Measurements from ENCODE around the gene COL6A2.
"Not testable (repeated sequence)": the region's sequence is repeated elsewhere in the genome, so short reads cannot be mapped to it uniquely, and the experiment has no call there.

Gene COL6A2

DNA sequence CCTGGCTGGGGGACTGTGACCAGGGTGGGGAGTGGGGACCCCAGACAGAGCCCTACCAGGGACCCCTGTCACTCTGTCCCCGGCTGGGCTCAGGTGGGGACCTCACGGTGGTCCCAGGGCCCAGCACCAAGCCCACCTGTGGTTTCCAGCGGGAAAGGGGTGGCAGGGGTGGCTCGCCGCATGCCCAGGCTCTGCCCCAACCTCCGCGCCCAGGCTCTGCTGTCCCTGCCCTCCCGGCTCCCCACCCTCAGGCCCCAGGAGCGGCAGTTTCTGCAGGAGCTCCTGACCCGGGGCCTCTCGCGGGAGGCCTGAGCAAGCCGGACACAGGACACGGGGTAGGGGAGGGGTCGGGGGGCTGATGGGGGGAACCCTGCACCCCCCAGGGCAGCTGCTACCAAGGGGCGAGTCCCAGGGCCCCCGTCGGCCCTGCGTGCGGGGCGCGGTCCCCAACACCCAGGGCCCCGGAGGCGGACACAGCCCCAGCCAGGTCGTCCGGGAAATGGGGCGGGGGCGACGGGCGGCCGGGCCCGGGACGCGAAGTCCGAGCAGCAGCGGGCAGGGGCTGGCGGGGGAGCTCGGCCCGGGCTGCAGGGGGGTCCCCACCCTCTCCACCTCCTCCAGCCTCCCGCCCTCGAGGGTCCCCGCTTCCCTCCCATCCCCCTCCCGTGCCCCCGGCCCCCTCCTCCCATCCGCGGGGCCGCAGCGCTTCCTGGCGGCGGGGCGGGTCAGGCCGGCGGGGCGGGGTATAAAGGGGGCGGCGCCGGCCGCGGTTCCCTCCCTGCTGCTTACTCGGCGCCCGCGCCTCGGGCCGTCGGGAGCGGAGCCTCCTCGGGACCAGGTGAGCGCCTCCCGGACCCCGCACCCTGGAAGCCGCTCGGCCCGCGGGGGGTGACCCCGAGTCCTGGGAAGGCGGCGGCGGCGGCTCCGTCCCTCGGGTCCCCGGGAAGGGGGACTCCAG is at the start of gene COL6A2:
COL6A2 (plus strand) TSS at position 777 of the 958 bp plus-strand sequence.
- peak; percentile 60 for DNase-seq

DNA sequence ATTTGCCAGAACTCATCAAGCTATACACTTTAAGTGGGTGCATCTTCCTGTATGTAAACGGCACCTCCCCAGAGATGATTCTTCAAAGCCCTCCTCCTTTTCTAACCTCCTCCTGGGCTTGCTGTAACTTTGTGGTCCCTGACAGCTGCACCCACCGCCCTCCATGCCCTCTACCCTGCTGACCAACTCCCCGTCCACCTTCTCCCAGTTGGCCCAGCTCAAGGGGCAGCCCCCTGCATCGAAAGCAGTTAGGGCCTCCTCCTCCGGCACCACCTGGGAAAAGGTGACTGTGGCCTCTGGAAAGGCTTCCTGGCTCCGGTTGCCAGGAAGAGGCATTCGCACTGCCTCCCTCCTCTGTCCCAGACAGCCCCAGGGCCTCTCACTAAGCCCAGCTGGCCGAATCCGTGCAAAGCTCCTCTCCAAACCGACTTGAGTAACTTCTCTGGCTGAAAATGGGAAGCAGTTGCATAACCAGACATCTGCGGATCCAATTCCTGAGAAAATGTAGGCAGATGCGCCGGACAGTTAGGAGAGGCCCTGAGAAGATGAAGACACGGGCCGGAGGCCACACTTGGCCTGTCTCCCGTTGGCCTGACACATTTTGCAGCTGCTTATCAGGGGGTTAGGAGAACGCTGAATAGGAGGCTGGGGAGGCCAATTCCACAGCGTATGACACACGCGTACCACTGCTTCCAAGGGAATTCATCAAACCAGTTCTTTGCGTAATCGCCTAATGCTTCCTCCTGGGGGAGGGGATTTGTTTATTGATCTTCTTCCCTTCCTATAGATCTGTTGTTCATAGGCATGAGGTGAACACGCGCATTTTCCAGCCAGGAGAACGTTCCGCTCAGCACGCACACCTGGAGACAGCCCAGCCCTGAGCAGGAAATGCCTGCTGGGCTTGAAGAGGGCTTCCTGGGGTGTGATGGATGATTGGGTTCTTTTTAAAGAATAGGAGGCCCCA is 48.7 kb upstream of the COL6A2 start:
- DNase-seq, result no peak

DNA sequence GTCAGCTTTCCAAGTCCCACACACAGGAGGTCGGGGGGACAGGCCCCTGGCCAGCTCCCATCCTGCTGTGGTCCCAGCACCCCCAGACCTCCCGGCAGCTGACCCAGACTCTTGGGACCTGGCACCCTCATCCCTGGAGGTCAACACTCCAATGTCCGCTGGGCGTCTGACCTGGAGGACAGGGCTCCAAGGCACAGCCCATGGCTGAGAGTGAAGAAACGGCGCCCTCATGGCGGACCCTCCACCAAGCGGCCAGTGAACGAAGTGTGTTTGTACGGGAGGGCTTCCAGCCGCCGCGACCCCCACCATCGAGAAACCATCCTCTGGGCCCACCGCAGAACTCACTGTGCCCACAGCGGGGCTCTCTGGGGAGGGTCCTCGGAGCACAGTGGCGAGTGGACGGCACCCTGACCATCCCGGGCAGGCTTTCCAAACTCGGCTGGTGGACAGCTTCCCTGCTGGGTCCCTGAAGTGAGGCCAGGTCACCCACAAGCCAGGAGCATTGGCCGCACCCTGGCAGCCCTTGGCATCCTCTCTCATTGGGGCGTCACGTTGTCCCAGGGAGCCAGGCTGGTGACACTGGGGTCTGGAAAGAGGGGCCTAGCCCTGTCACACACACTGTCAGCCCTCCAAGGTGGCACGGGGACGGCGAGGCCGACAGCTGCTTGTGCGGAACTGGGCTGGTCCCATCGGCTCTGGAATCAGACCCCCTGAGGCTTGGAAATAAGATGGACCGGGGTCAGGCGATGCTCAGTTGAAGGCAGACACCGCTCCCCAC is 47.8 kb upstream of the COL6A2 start:
- DNase-seq, result no peak

DNA sequence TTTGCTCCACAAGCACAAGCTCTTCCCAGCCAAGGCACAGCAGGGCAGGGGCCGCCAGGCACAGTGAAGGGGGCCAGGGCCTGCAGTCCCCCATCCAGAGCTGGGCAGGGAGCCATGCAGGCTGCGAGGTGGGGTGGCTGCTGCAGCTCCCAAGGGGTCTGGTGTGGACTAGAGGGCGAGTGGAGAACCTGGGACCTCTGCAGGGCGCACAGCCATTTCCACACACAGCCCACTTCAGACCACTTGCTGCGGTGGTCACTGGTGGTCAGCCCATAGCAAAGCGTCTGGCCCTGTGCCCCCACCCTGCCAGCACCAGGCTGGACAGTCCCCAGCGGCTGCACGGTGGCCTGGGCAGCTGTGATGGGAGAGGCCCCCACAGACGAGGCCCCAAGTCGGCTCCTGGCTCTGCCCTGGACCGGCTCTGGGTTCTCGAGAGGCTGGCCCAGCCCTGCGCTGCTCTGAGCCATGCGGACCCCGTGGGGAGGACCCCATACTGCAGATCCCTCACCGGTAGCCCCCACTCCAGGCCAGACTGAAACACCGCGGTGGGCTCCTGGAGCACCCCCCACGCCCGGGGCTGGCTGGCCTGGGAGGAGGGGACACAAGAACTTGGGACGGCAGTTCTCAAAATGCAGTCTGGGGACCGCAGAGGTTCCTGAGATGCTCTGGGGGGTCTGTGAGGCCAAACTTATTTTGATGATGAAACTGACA is 47.1 kb upstream of the COL6A2 start:
- DNase-seq, result no peak

DNA sequence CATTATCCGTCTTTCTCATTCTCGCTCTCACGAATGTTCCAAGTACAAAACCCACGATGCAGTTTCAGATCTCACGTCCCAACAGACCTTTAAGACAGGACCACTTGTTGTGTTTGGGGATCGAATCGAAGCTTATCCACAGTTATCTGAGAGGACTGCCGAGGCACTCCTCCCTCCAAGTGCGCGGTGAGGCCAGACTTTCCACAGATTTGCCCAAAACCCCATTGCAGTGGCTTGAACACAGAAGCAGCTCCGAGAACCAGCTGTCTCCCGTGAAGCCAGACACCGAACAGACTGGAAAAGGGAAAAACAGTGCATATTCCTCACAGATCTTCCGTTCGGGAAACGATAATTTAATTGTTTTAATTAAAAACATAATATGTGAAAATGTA is 46.5 kb upstream of the COL6A2 start:
- DNase-seq, result no peak

DNA sequence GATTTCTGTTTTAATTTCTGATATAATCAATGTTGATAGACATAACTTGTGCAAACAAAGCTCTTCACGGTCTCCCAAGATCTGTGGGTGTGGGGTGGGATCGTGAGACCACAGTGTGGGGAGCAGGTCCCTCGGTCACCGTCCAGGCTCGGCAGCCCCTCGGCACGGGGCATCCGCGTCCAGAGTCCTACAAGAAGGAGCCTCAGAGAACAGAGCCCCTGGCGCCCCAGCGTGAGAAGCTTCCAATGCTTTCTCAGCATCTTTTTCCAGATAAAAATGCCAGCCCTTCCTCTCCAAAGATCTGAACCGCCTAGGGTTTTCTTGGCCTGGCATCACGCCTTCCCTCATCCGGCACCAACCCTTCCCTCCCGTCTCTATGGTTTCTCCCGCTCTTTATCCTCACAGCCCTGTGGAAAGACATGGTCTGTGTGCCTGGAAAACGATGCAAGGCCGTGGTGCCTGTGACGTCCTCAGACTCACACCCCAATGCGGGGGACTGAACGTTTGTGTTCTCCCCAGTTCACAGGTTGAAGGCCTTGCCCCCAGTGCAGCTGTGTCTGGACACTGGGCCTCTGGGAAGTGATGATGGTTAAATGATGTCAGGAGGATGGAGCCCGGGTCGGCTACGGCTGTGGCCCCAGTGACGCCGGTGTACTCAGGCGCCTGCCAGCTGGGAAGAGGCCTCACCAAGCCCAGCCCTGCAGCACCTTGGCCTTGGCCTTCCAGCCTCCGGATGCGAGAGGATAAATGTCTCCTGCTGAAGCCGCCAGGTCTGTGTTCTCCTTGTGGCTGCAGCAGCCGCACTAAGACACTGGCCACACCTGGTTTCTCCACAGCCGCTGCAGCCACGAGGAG is 45.9 kb upstream of the COL6A2 start:
- no peak for DNase-seq

DNA sequence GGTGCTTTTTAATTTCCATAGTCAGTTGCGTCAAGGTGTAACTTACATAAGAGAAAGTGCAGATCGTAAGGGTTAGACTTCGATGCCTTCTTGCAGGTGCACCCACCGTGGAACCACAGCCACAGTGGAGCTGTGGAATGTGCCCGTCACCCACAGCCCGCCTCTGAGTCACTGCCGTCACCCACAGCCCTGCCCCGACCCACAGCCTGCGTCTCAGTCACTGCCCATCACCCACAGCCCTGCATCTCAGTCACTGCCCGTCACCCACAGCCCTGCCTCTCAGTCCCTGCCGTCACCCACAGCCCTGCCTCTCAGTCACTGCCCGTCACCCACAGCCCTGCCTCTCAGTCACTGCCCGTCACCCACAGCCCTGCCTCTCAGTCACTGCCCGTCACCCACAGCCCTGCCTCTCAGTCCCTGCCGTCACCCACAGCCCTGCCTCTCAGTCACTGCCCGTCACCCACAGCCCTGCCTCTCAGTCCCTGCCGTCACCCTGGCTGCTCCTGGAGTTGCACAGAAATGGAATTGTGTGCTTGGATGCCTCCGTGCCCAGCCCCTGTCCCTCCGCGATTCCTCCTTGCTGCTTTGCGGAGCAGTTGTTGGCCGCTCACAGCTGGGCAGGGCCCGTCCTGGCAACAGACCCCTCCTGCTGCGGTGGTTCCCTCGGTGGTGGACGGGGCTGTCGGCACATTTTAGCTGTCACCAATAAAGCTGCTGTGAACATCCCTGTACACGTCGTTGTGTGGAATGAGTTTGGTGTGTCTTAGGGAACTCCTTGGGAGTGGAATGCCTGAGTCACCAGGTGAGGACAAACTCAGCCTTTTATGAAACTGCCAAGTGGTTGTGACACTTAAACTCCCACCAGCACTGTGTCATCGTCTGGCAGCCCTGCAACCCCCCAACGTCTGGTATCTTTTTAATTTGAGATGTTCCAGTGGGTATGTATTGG is 44.9 kb upstream of the COL6A2 start:
- no peak for DNase-seq

DNA sequence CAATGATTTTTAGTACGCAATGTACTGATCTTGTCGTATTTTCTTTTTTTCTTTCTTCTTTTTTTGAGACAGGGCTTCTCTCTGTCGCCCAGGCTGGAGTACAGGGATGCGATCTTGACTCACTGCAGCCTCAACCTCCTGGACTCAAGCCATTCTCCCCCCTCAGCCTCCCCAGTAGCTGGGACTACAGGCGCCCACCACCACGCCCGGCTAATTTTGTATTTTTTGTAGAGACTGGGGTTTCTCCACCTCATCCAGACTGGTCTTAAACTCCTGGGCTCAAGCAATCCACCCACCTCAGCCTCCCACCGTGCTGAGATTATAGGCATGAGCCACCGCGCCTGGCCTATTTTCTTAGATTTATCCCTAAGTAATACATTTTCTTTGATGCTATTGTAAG is 43.9 kb upstream of the COL6A2 start:
- DNase-seq, result no peak

DNA sequence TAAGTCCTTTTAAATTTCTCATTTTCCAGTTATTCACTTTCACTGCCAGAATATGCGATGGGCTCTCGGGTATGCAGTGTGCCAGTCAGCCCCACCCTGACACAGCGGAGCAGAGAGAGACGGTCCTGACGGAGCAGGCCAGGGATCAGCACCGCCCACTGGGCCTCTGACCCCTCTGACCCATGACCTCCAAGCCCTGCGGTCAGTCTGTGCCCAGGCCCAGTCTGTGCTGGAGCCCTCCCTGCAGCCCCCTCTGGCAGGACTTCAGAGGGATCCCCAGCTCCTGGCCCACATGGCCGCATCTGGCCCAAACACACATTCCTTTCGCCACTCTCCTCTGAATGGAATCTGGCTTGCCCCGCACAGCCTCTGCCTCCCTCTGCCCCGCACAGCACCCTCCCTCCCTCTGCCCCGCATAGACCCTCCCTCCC is 43.4 kb upstream of the COL6A2 start:
- DNase-seq, result no peak

DNA sequence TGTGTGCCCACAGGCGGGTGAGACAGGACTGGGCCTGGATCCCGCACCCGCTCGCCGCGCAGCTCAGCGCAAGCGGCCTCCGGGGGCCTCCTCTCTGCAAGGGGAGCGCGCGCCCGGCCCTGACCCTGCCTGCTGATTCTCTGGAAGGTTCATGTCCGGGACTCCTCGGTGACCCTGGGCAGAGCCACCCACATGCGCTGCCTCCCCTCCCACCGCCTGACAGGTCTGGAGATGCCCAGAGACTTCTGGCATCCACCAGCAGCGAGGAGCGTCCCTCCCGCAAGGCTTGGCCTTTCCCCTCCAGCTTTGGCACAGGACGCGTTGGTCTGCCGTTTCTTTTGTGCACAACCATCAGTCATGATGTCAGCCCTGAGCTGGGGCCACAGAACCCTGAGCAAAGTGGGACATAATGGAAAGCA is 42.0 kb upstream of the COL6A2 start:
- DNase-seq, result no peak

DNA sequence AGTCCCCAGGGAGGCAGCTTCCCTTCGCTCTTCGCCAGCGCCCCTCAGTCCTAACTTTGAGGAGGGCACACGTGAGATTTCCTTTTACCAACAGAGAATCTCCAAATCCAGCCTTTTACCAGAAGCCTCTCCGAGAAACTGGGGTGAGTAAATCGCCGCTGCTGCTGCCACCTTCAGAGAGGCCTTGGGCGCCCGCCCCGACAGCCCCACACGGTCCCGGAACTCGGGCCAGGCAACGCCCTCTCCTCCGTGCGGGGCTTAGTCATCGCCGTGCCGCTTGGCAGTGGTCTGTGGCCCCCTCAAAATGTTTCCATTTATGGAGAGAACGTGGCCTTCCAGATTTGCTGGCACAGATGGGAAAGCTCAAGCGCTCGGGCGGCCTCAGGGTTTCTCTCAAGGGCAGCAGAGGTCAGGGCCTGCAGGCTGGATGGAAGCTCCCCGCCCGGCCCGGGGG is 41.4 kb upstream of the COL6A2 start:
- DNase-seq, result no peak

DNA sequence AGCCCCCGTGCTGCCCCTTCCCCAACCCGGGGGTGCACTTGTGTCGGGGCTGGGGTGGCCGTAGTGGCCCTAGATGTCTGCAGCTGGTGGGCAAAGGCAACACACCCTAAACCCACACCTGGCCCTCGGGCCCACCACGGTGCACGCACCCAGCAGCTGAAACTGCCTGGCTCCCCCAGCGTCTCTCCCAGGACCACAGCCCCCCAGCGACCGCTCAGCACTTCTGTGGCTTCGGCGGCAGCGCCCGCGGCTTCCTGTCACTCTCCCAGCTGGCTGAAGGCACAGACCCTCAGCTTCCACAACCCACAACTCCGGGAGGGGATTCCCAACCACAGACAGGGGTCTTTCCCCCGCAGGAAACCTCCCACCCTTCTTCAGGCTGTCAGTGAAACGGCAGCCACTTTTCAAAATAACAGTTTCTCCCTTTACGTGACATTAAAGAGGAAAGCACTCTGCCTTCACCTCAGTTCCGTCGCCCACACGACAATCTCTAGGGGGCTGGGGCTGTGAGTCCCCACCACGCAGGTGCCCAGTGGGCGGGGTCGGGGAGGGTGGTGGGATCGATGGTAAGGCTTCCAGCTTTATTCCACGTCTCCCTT is 40.7 kb upstream of the COL6A2 start:
- DNase-seq, result no peak

DNA sequence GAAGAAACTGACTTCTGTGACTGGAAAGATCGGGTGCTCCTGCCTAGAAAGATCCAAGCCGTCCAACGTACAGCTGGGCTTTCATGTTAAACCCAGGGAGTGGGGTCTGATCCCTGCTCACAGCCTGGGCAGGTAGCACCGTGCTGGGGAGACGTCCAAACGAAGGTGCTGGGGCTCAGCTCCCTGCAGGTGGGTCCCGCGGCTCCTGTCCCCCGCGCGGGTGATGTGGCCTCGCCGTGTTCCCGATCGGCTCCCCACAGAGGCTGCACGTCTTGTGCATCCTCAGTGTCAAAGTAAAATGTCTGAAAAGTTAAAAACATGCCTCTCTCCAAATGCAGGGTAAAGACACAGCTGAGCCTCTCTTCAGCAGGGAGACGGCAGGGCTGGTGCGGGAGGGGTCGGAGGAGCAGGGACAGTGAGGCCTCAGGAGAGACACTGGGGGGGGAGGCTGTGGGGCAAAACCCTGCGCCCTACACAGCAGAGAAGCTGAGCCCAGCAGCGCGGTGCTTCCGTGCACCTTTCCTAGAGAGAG is 40.1 kb upstream of the COL6A2 start:
- no peak for DNase-seq

DNA sequence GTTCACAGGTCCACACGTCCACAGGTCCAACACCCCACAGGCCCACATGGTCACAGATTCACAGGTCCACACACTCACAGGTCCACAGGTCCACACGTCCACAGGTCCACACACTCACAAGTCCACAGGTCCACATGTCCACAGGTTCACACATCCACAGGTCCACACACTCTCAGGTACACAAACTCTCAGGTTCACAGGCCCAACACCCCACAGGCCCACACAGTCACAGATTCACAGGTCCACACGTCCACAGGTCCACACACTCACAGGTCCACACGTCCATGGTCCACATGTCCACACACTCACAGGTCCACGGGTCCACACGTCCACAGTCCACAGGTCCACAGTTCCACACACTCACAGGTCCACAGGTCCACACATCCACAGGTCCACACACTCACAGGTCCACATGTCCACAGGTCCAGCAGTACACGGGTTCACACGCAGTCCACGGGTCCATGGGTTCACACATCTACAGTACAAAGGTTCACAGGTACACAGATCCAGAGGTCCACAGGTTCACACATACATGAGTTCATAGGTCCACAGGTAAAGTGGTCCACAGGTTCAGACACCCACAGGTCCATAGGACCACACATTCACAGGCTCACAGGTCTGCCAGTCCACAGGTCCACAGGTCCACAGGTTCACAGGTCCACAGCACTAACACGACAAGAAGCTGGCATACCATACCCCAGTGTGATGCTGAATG is 39.3 kb upstream of the COL6A2 start:
- DNase-seq, result no peak

DNA sequence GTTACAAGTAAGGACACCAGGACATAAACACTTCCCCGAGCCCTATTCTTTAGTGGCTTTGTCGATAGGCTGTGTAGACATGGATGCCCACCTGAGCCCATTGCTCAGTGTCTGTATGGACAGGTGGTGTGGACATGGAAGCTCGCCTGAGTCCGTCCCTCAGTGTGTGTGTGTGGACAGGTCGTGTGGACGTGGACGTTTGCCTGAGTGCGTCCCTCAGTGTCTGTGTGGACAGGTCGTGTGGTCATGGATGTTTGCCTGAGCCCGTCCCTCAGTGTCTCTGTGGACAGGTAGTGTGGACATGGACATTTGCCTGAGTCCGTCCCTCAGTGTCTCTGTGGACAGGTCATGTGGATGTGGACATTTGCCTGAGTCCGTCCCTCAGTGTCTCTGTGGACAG is 38.7 kb upstream of the COL6A2 start:
- DNase-seq, result no peak

DNA sequence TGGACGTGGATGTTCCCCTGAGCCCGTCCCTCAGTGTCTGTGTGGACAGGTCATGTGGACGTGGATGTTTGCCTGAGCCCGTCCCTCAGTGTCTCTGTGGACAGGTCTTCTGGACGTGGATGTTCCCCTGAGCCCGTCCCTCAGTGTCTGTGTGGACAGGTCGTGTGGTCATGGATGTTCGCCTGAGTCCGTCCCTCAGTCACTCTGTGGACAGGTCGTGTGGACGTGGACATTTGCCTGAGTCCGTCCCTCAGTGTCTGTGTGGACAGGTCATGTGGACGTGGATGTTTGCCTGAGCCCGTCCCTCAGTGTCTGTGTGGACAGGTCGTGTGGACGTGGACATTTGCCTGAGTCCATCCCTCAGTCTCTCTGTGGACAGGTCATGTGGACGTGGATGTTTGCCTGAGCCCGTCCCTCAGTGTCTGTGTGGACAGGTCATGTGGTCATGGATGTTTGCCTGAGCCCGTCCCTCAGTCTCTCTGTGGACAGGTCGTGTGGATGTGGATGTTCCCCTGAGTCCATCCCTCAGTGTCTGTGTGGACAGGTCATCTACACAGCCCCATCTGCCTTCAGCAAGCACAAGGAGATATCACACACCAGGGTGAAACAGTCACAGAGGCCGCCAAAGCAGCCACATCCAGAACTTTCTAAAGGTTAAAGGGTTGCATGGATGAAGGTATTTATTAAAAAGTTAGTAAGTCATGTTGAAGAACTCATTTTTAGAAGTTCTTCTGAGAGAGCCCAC is 38.0 kb upstream of the COL6A2 start:
- DNase-seq, result not testable (repeated sequence)

DNA sequence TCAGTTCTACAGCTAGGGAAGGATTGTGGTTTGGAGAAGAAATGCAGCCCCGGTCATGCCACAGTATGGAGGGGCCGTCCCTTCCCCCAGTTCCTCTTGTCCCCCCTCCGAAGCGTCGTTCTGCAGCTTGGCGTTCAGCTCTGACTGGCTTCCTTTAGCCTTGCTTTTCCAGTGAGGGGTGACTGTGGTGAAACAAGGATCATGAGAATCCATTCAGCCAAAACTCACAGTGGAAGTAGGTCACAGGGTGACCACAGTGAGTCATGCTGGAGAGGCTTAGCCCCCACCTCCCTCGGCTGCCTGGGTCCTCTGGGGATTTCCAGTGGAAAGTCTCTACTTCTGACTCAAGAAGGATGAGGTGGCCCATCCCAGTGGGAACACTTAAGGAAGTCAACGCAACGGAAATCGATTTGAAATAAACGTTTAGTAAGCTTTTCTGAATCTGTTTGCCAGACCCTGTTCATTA is 37.3 kb upstream of the COL6A2 start:
- no peak for DNase-seq

DNA sequence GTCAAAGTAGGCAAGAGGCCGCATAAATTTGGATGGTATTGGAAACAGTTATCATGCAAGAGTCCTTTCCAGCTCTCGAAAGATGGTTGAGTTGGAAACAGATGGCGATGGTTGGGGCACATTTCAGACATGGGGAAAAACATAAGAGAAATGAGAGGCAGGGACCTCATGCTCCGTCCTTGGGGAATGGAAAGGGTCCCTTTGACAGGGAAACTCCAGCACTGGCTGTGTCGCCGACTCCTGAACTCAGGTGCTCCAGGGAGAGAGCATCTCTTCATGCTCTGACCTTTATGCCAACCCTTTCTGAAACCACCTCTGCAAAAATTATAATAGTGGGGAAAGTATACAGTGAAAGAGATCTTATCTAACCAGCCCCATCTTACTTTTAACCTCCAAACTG is 36.8 kb upstream of the COL6A2 start:
- DNase-seq, result no peak
